Smooth muscle cell (in vitro differentiated cells): ENCODE data around the gene GFOD2. TPM values are rescaled to one million over a fixed set of nuclear protein-coding genes. Genes with fewer than 3 reads are reported as not detected.

Source experiments
- DNase-seq: peaks from one replicate; lab custom pipeline; 2025; ENCODE audit not compliant: unreplicated experiment; lab: John Stamatoyannopoulos, UW
- H2AFZ ChIP-seq: fragments of 200-600 bp; sonication (generic); 2 replicates; pipeline ENCODE4 v1.6.0; 2016; ENCODE audit warnings: antibody characterized with exemption, low read depth, mild to moderate bottlenecking
- H3F3A ChIP-seq: fragments of 200-600 bp; sonication (generic); 2 replicates; pipeline ENCODE4 v1.6.0; 2017; ENCODE audit warnings: antibody characterized with exemption, low read depth
- H3K27ac ChIP-seq: fragments of 200-600 bp; sonication (generic); 2 replicates; pipeline ENCODE4 v1.5.1; 2016; ENCODE audit warnings: low read depth, mild to moderate bottlenecking
- H3K27me3 ChIP-seq: fragments of 200-600 bp; sonication (generic); 2 replicates; pipeline ENCODE4 v1.6.1; 2016; ENCODE audit warnings: low read depth, mild to moderate bottlenecking
- H3K36me3 ChIP-seq: fragments of 200-600 bp; sonication (generic); 2 replicates; pipeline ENCODE4 v1.5.1; 2016; ENCODE audit warnings: low read depth
- H3K4me1 ChIP-seq: fragments of 200-600 bp; sonication (generic); 2 replicates; pipeline ENCODE4 v1.5.1; 2016; ENCODE audit warnings: low read depth
- H3K4me2 ChIP-seq: fragments of 200-600 bp; sonication (generic); 2 replicates; pipeline ENCODE4 v1.6.0; 2016; ENCODE audit warnings: mild to moderate bottlenecking
- H3K4me3 ChIP-seq: fragments of 200-600 bp; sonication (generic); 2 replicates; pipeline ENCODE4 v1.5.1; 2016; ENCODE audit warnings: mild to moderate bottlenecking
- H3K79me2 ChIP-seq: fragments of 200-600 bp; sonication (generic); 2 replicates; pipeline ENCODE4 v1.6.0; 2016; ENCODE audit warnings: low read depth, mild to moderate bottlenecking
- H3K9ac ChIP-seq: fragments of 200-600 bp; sonication (generic); 2 replicates; pipeline ENCODE4 v1.6.0; 2016; ENCODE audit warnings: low read depth
- H3K9me3 ChIP-seq: fragments of 200-600 bp; sonication (generic); replicated peaks from 2 replicates; pipeline ENCODE4 v1.5.1; 2016; ENCODE audit warnings: low read depth
- H4K20me1 ChIP-seq: fragments of 200-600 bp; sonication (generic); 2 replicates; pipeline ENCODE4 v1.6.0; 2016; ENCODE audit warnings: low read depth
- CTCF ChIP-seq: fragments of 200-600 bp; sonication (generic); IDR thresholded peaks from 2 replicates; pipeline ENCODE4 v1.5.1; 2017; ENCODE audit warnings: borderline replicate concordance, mild to moderate bottlenecking, antibody characterized with exemption; ENCODE audit not compliant: insufficient read depth, poor library complexity, severe bottlenecking
- WGBS: methylation state at CpG from one replicate; pipeline ENCODE4 v1.1.7; 2016; ENCODE audit warnings: low lambda C conversion rate; 5-methylcytosine and 5-hydroxymethylcytosine counted together
- polyA plus RNA-seq: library from polyadenylated mRNA; unstranded; fragments of >200 nt; fragmentation: Nextera tagmentation; extraction: Ambion mirVana; gene quantifications from 2 replicates; pipeline ENCODE4 v1.2.1, GENCODE V29; 2016
- total RNA-seq: library from RNA; depleted of rRNA; stranded (reverse); fragments of >200 nt; gene quantifications from 2 replicates; pipeline ENCODE4 v1.2.3, GENCODE V29; 2014

The GFOD2 gene
- total and polyA plus RNA-seq, 2 experiments from 2014 or later, result 15.0 to 15.1 TPM

- Histone ChIP-seq H3K27me3 (no peaks in the 10 kb centered on the region), H3K36me3 (no peaks in the 10 kb centered on the region), H3K4me3 (no peak overlapping the region), H4K20me1 (peaks cover 86% of the 10 kb centered on the region), H3K9ac (no peak overlapping the region), H3K27ac (peak overlapping the region; percentile 41), H2AFZ (no peak overlapping the region), H3F3A (peaks cover 9% of the 10 kb centered on the region), H3K4me2 (no peak overlapping the region), H3K4me1 (no peaks in the 10 kb centered on the region), H3K79me2 (no peaks in the 10 kb centered on the region), H3K9me3 (no peaks in the 10 kb centered on the region)
- no peak for TF ChIP-seq CTCF
- 49% methylated on average over 7 of the region's 7 CpGs for WGBS
- no peak for DNase-seq
Observed at GRCh38 chr16:67764158-67764667, 45.1 kb upstream of the GFOD2 start.

GRCh38 chr16:67763066-67763465 is 44.0 kb upstream of the GFOD2 start:
- Histone ChIP-seq H3K4me3 (no peak overlapping the region), H3K9ac (no peak overlapping the region), H3K9me3 (no peaks in the 10 kb centered on the region), H3F3A (peaks cover 9% of the 10 kb centered on the region), H2AFZ (no peak overlapping the region), H3K4me2 (no peak overlapping the region), H3K36me3 (no peaks in the 10 kb centered on the region), H3K27me3 (no peaks in the 10 kb centered on the region), H4K20me1 (peaks cover 88% of the 10 kb centered on the region), H3K4me1 (no peaks in the 10 kb centered on the region), H3K27ac (no peak overlapping the region), H3K79me2 (no peaks in the 10 kb centered on the region)
- DNase-seq, result no peak
- WGBS, result 97% methylated on average over 5 of the region's 5 CpGs
- no peak for TF ChIP-seq CTCF

GRCh38 chr16:67762385-67762784 is 43.3 kb upstream of the GFOD2 start:
- H3K9ac ChIP-seq, result no peak overlapping the region
- H3K27ac ChIP-seq, result no peak overlapping the region
- H3F3A ChIP-seq, result peaks cover 9% of the 10 kb centered on the region
- no peak overlapping the region for H2AFZ ChIP-seq
- H4K20me1 ChIP-seq, result peaks cover 88% of the 10 kb centered on the region
- no peaks in the 10 kb centered on the region for H3K79me2 ChIP-seq
- 98% methylated on average over 2 of the region's 2 CpGs for WGBS
- H3K27me3 ChIP-seq, result no peaks in the 10 kb centered on the region
- H3K4me3 ChIP-seq, result no peak overlapping the region
- H3K9me3 ChIP-seq, result no peaks in the 10 kb centered on the region
- no peaks in the 10 kb centered on the region for H3K4me1 ChIP-seq
- H3K4me2 ChIP-seq, result no peak overlapping the region
- H3K36me3 ChIP-seq, result no peaks in the 10 kb centered on the region
- no peak for TF ChIP-seq CTCF
- no peak for DNase-seq

GRCh38 chr16:67761924-67762323 is 42.8 kb upstream of the GFOD2 start:
- WGBS, result 96% methylated on average over 1 of the region's 1 CpG
- H3K36me3 ChIP-seq, result no peaks in the 10 kb centered on the region
- peaks cover 8% of the 10 kb centered on the region for H3F3A ChIP-seq
- no peak overlapping the region for H3K9ac ChIP-seq
- no peak for DNase-seq
- H3K27ac ChIP-seq, result no peak overlapping the region
- no peak for TF ChIP-seq CTCF
- no peak overlapping the region for H2AFZ ChIP-seq
- no peaks in the 10 kb centered on the region for H3K9me3 ChIP-seq
- H4K20me1 ChIP-seq, result peaks cover 87% of the 10 kb centered on the region
- H3K4me3 ChIP-seq, result no peak overlapping the region
- H3K4me2 ChIP-seq, result no peak overlapping the region
- no peaks in the 10 kb centered on the region for H3K27me3 ChIP-seq
- no peaks in the 10 kb centered on the region for H3K4me1 ChIP-seq
- H3K79me2 ChIP-seq, result no peaks in the 10 kb centered on the region
